Naive thymus-derived CD8-positive, alpha-beta T cell (primary cell): Measurements from ENCODE around the gene ZBTB7C. TPM values are rescaled to one million over a fixed set of nuclear protein-coding genes. Genes with fewer than 3 reads are reported as not detected.
A peak's percentile ranks its signal among the peaks of the same experiment; 100 is the strongest.

Experiments
- ATAC-seq, 2 donors: fragments of 150-1000 bp; cut with Tn5 transposase in 1 of 2; sonication (Bioruptor Pico), chemical (Tn5 transposase) in 1 of 2; 1 replicate in 1 of 2; 2 replicates in 1 of 2; pipeline ENCODE4 v1.10.0; 2021; ENCODE audit warnings: mild to moderate bottlenecking in 2 of 2, moderate library complexity in 2 of 2
- POLR2A ChIA-PET: fragments of 350-600 bp; sonication (Branson Sonifier 250); formaldehyde crosslinking; loops from one replicate; lab custom pipeline; 2021; ENCODE audit warnings: antibody characterized with exemption; lab: Charles Lee
- DNase-seq, 10 donors: peaks; one replicate each; pipeline versions ENCODE4 v3.0.0 to v3.0.0-alpha.2; 2020 to 2022
- H3K27ac Mint-ChIP-seq, 10 donors: one replicate each; pipeline ENCODE4 v1.8.0; 2020 to 2022; ENCODE audit warnings: mild to moderate bottlenecking in 10 of 10, mixed read lengths in 10 of 10, moderate library complexity in 4 of 10, inconsistent platforms in 1 of 10
- H3K27me3 Mint-ChIP-seq, 5 donors: one replicate each; pipeline ENCODE4 v1.8.0; 2021 to 2022; ENCODE audit warnings: mixed read lengths in 5 of 5
- H3K36me3 Mint-ChIP-seq, 3 donors: one replicate each; pipeline ENCODE4 v1.8.0; 2020 to 2022; ENCODE audit warnings: mixed read lengths in 3 of 3, mild to moderate bottlenecking in 2 of 3, inconsistent platforms in 1 of 3
- H3K4me1 Mint-ChIP-seq, 4 donors: one replicate each; pipeline ENCODE4 v1.8.0; 2021 to 2022; ENCODE audit warnings: mixed read lengths in 4 of 4
- H3K4me3 Mint-ChIP-seq, 10 donors: one replicate each; pipeline ENCODE4 v1.8.0; 2020 to 2022; ENCODE audit warnings: mild to moderate bottlenecking in 10 of 10, mixed read lengths in 10 of 10, moderate library complexity in 6 of 10, inconsistent platforms in 1 of 10
- H3K9me3 Mint-ChIP-seq, 9 donors: one replicate each; pipeline ENCODE4 v1.8.0; 2020 to 2022; ENCODE audit warnings: mixed read lengths in 9 of 9, mild to moderate bottlenecking in 3 of 9, inconsistent platforms in 1 of 9, moderate library complexity in 1 of 9
- polyA plus RNA-seq, 3 donors: library from polyadenylated mRNA; unstranded; fragments of 300-500 nt; fragmentation: Illumina TruSeq; gene quantifications; one replicate each; pipeline ENCODE4 v1.2.3, GENCODE V29; 2021
- total RNA-seq, 8 experiments: library from RNA in 2 of 8; stranded (reverse) in 2 of 8; gene quantifications; one replicate each; pipeline ENCODE4 v1.2.3 and lab custom pipeline; 2021 to 2026

ZBTB7C gene
- total and polyA plus RNA-seq, 5 experiments from 2014 or later, result not detected

DNA sequence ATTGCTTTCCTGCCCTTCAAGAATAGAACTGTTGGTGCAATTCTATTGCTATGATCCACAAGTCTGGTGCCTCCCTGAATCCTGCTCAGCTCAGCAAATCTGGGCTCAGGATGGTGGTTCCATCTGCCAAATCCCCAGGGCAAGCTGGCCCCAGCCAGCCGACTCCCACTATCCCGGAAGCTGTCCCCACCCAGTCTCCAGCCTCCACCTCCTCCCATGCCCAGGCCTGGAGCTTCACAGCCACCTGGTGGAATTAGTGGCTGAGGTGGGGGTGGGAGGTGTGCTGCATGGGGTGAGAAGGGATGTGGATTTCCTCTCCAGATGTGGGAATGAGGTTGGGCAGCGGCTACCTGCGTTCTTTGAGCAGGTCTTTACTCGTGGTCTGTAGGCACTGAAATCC lies 359.4 kb downstream of the ZBTB7C start:
- no peak overlapping the region for H3K27ac Mint-ChIP-seq
- H3K9me3 Mint-ChIP-seq, result peaks cover 0 to 9% (median 0%) of the 10 kb centered on the region in 9 donors
- POLR2A ChIA-PET, result no interaction called here
- no peak overlapping the region for H3K4me3 Mint-ChIP-seq
- peaks cover 0 to 5% (median 0%) of the 10 kb centered on the region in 3 donors for H3K36me3 Mint-ChIP-seq
- DNase-seq (no peak), ATAC-seq (no peak)
- no peaks in the 10 kb centered on the region for H3K4me1 Mint-ChIP-seq
- peaks cover 18 to 40% (median 36%) of the 10 kb centered on the region in 5 donors for H3K27me3 Mint-ChIP-seq

DNA sequence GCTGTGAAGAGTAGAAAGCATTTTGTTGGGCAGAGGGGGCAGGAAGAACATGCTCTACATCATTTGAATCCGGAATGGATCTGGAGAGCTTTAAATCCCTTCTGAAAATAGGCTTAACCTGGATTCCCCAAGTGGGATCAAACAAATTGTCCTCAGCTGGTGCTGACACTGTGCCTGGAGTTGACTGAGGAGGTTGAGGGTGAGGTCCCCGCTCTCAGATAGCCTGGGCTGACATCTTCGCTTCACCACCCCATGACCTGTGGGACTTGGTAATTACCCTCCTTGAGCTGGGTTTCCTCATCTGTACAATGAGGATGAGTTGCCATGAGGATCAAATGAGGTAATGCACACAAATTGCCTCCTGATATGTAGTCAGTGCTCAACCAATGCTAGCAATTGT lies 360.9 kb downstream of the ZBTB7C start:
- POLR2A ChIA-PET, result no interaction called here
- Mint-ChIP-seq H3K36me3 (peaks cover 0 to 6% (median 0%) of the 10 kb centered on the region in 3 donors), H3K27me3 (peaks cover 14 to 30% (median 29%) of the 10 kb centered on the region in 5 donors), H3K27ac (no peak overlapping the region), H3K4me1 (no peaks in the 10 kb centered on the region), H3K9me3 (peaks cover 0 to 14% (median 4%) of the 10 kb centered on the region in 9 donors), H3K4me3 (no peak overlapping the region)
- ATAC-seq (no peak), DNase-seq (no peak)

GRCh38 chr18:48046843-48047242 lies 362.3 kb downstream of the ZBTB7C start:
- DNase-seq (no peak), ATAC-seq (no peak)
- POLR2A ChIA-PET, result interaction anchor here (0.7 kb wide), 1 partner anchor 13 kb away, joined by 3 read pairs; no protein-coding TSS in a partner anchor
- Mint-ChIP-seq H3K36me3 (peaks cover 0 to 11% (median 0%) of the 10 kb centered on the region in 3 donors), H3K4me3 (no peak overlapping the region), H3K27ac (no peak overlapping the region), H3K4me1 (no peaks in the 10 kb centered on the region), H3K9me3 (peaks cover 0 to 20% (median 4%) of the 10 kb centered on the region in 9 donors), H3K27me3 (peaks cover 5 to 31% (median 18%) of the 10 kb centered on the region in 5 donors)

DNA sequence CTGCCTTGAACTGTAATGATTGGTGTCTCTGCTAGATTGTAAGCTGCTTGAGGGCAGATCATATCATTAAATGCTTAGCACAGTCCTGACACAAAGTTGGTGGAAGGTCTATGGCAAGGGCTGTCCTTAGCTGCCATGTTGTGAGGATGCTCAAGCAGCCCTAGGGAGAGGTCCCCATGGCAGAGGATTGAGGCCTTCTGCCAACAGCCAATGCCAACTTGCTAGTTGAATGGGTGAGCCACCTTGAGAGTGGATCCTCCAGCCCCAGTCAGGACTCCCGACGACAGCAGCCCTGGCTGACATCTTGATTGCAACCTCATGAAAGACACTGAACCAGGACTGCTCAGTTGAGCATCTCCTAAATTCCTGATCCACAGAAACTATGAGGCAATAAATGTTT lies 363.4 kb downstream of the ZBTB7C start:
- peaks cover 0 to 11% (median 0%) of the 10 kb centered on the region in 3 donors for H3K36me3 Mint-ChIP-seq
- POLR2A ChIA-PET, result no interaction called here
- DNase-seq, result no peak
- no peak overlapping the region for H3K27ac Mint-ChIP-seq
- H3K27me3 Mint-ChIP-seq, result peaks cover 5 to 23% (median 15%) of the 10 kb centered on the region in 5 donors
- no peaks in the 10 kb centered on the region for H3K4me1 Mint-ChIP-seq
- peaks cover 0 to 20% (median 4%) of the 10 kb centered on the region in 9 donors for H3K9me3 Mint-ChIP-seq
- no peak overlapping the region for H3K4me3 Mint-ChIP-seq
- ATAC-seq, result no peak

DNA sequence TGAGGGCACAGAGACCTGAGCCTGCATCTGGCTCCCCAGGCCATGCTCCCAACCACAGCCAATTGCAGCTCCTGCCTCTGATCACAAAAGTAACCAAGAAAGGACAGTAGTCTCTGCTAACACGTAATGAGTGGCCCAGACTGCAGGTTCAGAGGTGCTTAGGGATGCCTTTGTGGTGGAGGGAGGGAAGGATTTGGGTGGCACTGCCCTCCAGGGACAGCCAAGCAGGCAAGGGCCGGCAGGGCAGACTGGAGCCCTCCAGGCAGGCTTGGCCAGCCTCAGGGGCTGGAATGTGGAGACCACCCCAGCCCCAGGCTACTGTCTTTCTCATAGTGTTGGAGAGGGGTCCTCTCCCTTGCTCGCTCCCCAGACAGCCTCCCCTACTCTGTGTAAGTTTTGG lies 364.2 kb downstream of the ZBTB7C start:
- Mint-ChIP-seq H3K9me3 (peaks cover 0 to 20% (median 4%) of the 10 kb centered on the region in 9 donors), H3K27me3 (peaks cover 3 to 21% (median 12%) of the 10 kb centered on the region in 5 donors), H3K36me3 (peaks cover 0 to 11% (median 0%) of the 10 kb centered on the region in 3 donors), H3K4me1 (no peaks in the 10 kb centered on the region), H3K27ac (no peak overlapping the region), H3K4me3 (no peak overlapping the region)
- ATAC-seq, result no peak
- POLR2A ChIA-PET, result no interaction called here
- DNase-seq, result no peak

- no peak for DNase-seq
- ATAC-seq, result no peak
- Mint-ChIP-seq H3K36me3 (peaks cover 0 to 11% (median 0%) of the 10 kb centered on the region in 3 donors), H3K27ac (no peak overlapping the region), H3K4me3 (no peak overlapping the region), H3K9me3 (peaks cover 0 to 20% (median 4%) of the 10 kb centered on the region in 9 donors), H3K4me1 (no peaks in the 10 kb centered on the region), H3K27me3 (peaks cover 3 to 23% (median 9%) of the 10 kb centered on the region in 5 donors)
- POLR2A ChIA-PET, result no interaction called here
These were observed 366.0 kb downstream of the ZBTB7C start for GRCh38 chr18:48043166-48043565.

DNA sequence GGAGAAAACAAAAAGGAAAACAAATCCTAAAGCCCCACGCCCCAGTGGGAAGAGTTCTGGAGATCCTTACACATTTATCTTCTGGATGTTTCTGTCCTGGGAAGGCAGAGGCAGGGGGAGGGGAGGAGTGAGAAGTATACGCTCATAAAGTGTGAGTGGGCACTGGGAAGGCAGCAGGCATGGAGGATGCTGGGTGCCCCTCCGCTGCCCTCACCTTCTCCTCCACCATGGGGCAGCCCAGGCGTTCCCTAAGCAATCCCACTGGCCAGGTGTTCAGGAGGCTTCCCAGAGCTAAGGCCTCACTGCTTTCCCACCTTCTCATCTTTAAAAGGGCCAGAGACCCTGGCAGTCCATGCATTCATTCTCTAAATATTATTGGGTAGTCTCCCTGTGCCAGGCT lies 366.8 kb downstream of the ZBTB7C start:
- POLR2A ChIA-PET, result no interaction called here
- Mint-ChIP-seq H3K9me3 (peaks cover 0 to 20% (median 4%) of the 10 kb centered on the region in 9 donors), H3K36me3 (peaks cover 0 to 11% (median 0%) of the 10 kb centered on the region in 3 donors), H3K4me3 (no peak overlapping the region), H3K27me3 (peaks cover 3 to 23% (median 9%) of the 10 kb centered on the region in 5 donors), H3K27ac (peak overlapping the region in 1 of 10 donors; percentile 18), H3K4me1 (no peaks in the 10 kb centered on the region)
- no peak for DNase-seq
- no peak for ATAC-seq

DNA sequence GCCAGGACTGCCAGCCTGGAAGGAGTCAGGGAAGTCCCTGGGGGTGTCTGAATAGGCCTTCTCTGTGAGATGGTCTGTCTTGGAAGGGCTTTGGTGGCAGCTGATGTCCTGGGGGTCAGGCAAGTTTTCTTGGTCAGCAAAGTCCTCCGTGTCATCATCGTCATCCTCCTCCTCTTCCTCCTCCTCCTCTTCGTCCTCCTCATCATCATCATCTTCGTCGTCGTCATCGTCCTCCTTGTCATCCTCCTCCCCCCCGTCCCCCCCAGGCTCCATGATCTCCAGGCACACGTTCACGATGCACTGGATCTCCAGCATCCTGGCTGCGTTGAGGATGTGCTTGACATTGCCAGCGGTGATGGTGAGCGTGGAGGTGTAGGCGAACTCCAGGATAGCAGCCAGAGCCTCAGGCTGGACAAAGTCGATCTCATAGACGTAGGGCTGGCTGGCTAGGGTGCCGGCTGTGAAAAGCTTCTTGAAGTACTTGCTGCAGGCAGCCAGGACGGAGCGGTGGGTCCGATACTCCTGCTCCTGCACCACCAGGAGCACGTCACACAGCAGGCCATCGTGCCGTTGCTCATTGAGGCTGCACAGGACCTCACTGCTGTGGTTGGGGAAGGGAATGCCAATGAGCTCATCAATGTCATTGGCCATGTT lies 368.6 kb downstream of the ZBTB7C start:
- H3K36me3 Mint-ChIP-seq, result peaks cover 0 to 9% (median 0%) of the 10 kb centered on the region in 3 donors
- ATAC-seq, result no peak
- no peaks in the 10 kb centered on the region for H3K4me1 Mint-ChIP-seq
- no peak overlapping the region for H3K27ac Mint-ChIP-seq
- DNase-seq, result no peak
- H3K4me3 Mint-ChIP-seq, result no peak overlapping the region
- H3K9me3 Mint-ChIP-seq, result peaks cover 0 to 15% (median 3%) of the 10 kb centered on the region in 9 donors
- peaks cover 3 to 21% (median 7%) of the 10 kb centered on the region in 5 donors for H3K27me3 Mint-ChIP-seq
- POLR2A ChIA-PET, result no interaction called here

DNA sequence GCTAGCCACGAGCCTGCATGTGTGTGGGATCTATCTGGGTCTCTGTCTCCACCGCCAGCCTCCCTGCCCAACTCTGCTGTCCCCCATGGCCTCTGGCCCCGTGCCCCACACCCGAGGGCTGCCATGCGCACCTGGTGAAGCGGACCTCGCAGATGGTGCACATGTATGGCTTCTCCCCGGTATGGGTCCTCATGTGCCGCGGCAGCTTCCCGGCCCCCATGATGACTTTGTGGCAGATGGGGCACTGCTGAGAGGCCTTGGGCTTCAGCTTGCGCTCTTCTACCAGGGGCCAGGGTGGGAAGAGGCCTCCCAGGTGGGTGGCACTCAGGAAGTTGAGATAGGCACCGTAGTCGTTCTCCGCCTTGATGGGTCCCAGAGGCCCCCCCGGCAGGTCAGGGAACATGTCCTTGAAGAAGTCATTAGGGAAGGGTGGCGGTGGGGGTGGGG lies 369.4 kb downstream of the ZBTB7C start:
- Mint-ChIP-seq H3K4me3 (no peak overlapping the region), H3K9me3 (peaks cover 0 to 11% (median 2%) of the 10 kb centered on the region in 9 donors), H3K27me3 (peaks cover 3 to 28% (median 7%) of the 10 kb centered on the region in 5 donors), H3K36me3 (peaks cover 0 to 6% (median 0%) of the 10 kb centered on the region in 3 donors), H3K27ac (peak overlapping the region in 1 of 10 donors; percentile 90), H3K4me1 (peaks cover 0 to 1% (median 0%) of the 10 kb centered on the region in 4 donors)
- POLR2A ChIA-PET, result no interaction called here
- DNase-seq (no peak), ATAC-seq (no peak)

- H3K27ac Mint-ChIP-seq, result no peak overlapping the region
- no peak for DNase-seq
- H3K27me3 Mint-ChIP-seq, result peaks cover 3 to 30% (median 5%) of the 10 kb centered on the region in 5 donors
- H3K9me3 Mint-ChIP-seq, result peaks cover 0 to 10% (median 2%) of the 10 kb centered on the region in 9 donors
- POLR2A ChIA-PET, result no interaction called here
- peaks cover 0 to 6% (median 0%) of the 10 kb centered on the region in 3 donors for H3K36me3 Mint-ChIP-seq
- ATAC-seq, result no peak
- H3K4me3 Mint-ChIP-seq, result no peak overlapping the region
- H3K4me1 Mint-ChIP-seq, result peaks cover 0 to 6% (median 0%) of the 10 kb centered on the region in 4 donors
These were observed 370.5 kb downstream of the ZBTB7C start for GRCh38 chr18:48038636-48039035.

GRCh38 chr18:48037481-48038271 lies 371.5 kb downstream of the ZBTB7C start:
- peaks cover 0 to under 1% (median 0%) of the 10 kb centered on the region in 9 donors for H3K9me3 Mint-ChIP-seq
- DNase-seq (no peak), ATAC-seq (no peak)
- H3K27me3 Mint-ChIP-seq, result peaks cover 0 to 21% (median 5%) of the 10 kb centered on the region in 5 donors
- H3K36me3 Mint-ChIP-seq, result no peaks in the 10 kb centered on the region
- no peak overlapping the region for H3K4me3 Mint-ChIP-seq
- peaks cover 0 to 6% (median 0%) of the 10 kb centered on the region in 4 donors for H3K4me1 Mint-ChIP-seq
- H3K27ac Mint-ChIP-seq, result no peak overlapping the region
- POLR2A ChIA-PET, result no interaction called here

- H3K4me3 Mint-ChIP-seq, result no peak overlapping the region
- no peaks in the 10 kb centered on the region for H3K9me3 Mint-ChIP-seq
- no peak for ATAC-seq
- POLR2A ChIA-PET, result no interaction called here
- H3K27me3 Mint-ChIP-seq, result peaks cover 0 to 21% (median 5%) of the 10 kb centered on the region in 5 donors
- no peak for DNase-seq
- H3K4me1 Mint-ChIP-seq, result peaks cover 0 to 6% (median 0%) of the 10 kb centered on the region in 4 donors
- no peaks in the 10 kb centered on the region for H3K36me3 Mint-ChIP-seq
- H3K27ac Mint-ChIP-seq, result no peak overlapping the region
These were observed 372.4 kb downstream of the ZBTB7C start for GRCh38 chr18:48036641-48037421.
